Smooth muscle cell of the brain vasculature (primary cell): ENCODE measurements around the gene EVI5L.

ENCODE experiments used
- DNase-seq: peaks from one replicate; pipeline ENCODE4 v3.0.0-alpha.2; 2012; ENCODE audit warnings: low read depth, low spot score

Gene EVI5L

GRCh38 chr19:7912697-7913564, 82.9 kb downstream of the EVI5L start:
- no peak for DNase-seq

GRCh38 chr19:7913652-7914051, 83.6 kb downstream of the EVI5L start:
- DNase-seq: no peak

- no peak for DNase-seq
Measured at GRCh38 chr19:7914099-7914498, 84.1 kb downstream of the EVI5L start.
